ENCODE results near the gene LYPD3. TPM values are rescaled to one million over a fixed set of nuclear protein-coding genes. Genes with fewer than 3 reads are reported as not detected.

LYPD3 gene
- total and polyA plus RNA-seq, 7 donors, result 0.12 to 0.26 TPM; not detected in 5

- Histone ChIP-seq H3K4me1 (no peaks in the 10 kb centered on the region), H3K27ac (no peak overlapping the region), H3K4me3 (no peak overlapping the region), H3K27me3 (ENCODE audit: insufficient read depth in 3 of 3, low read length in 2 of 3) (no peaks in the 10 kb centered on the region), H3K36me3 (ENCODE audit: insufficient read depth in 1 of 2, low read depth in 1 of 2) (no peaks in the 10 kb centered on the region), H3K9me3 (no peaks in the 10 kb centered on the region)
- intact Hi-C loops (cut with DNase I), result no loop called here
- 58 to 59% (median 59%) methylated on average over 3 of the region's 3 CpGs for WGBS, 3 donors
- DNase-seq, result no peak
- no peak for ATAC-seq
- TF ChIP-seq CTCF (IDR thresholded peaks at IDR 0.05), result no peak
Observed at GRCh38 chr19:43452582-43452981, 12.8 kb downstream of the LYPD3 start.

GRCh38 chr19:43450545-43450997 lies 14.8 kb downstream of the LYPD3 start:
- Histone ChIP-seq H3K9me3 (no peaks in the 10 kb centered on the region), H3K4me1 (no peaks in the 10 kb centered on the region), H3K27me3 (ENCODE audit: insufficient read depth in 3 of 3, low read length in 2 of 3) (no peaks in the 10 kb centered on the region), H3K4me3 (no peak overlapping the region), H3K36me3 (ENCODE audit: insufficient read depth in 1 of 2, low read depth in 1 of 2) (no peaks in the 10 kb centered on the region), H3K27ac (no peak overlapping the region)
- DNase-seq (no peak), ATAC-seq (no peak)
- WGBS, 3 donors, result 63 to 80% (median 70%) methylated on average over 2 of the region's 2 CpGs
- no peak for TF ChIP-seq CTCF (IDR thresholded peaks at IDR 0.05)
- intact Hi-C loops (cut with DNase I), result no loop called here

GRCh38 chr19:43447655-43448054 lies 17.8 kb downstream of the LYPD3 start:
- ATAC-seq (no peak), DNase-seq (no peak)
- Histone ChIP-seq H3K4me1 (no peaks in the 10 kb centered on the region), H3K27me3 (ENCODE audit: insufficient read depth in 3 of 3, low read length in 2 of 3) (no peaks in the 10 kb centered on the region), H3K4me3 (no peak overlapping the region), H3K27ac (no peak overlapping the region), H3K9me3 (no peaks in the 10 kb centered on the region), H3K36me3 (ENCODE audit: insufficient read depth in 1 of 2, low read depth in 1 of 2) (no peaks in the 10 kb centered on the region)
- intact Hi-C loops (cut with DNase I), result loop anchor here (1.0 to 10.0 kb wide), 2 partner anchors 72 to 207 kb away; no protein-coding TSS in a partner anchor
- 92 to 97% (median 93%) methylated on average over 9 of the region's 9 CpGs for WGBS, 3 donors
- TF ChIP-seq CTCF (IDR thresholded peaks at IDR 0.05), result no peak

- Histone ChIP-seq H3K4me3 (no peak overlapping the region), H3K9me3 (no peaks in the 10 kb centered on the region), H3K27ac (no peak overlapping the region), H3K4me1 (no peaks in the 10 kb centered on the region), H3K27me3 (ENCODE audit: insufficient read depth in 3 of 3, low read length in 2 of 3) (no peaks in the 10 kb centered on the region), H3K36me3 (ENCODE audit: insufficient read depth in 1 of 2, low read depth in 1 of 2) (no peaks in the 10 kb centered on the region)
- peak; percentile 97 for TF ChIP-seq CTCF (IDR thresholded peaks at IDR 0.05)
- WGBS, 3 donors, result 25 to 29% (median 27%) methylated on average over 14 of the region's 14 CpGs
- intact Hi-C loops (cut with DNase I), result loop anchor here (1.0 to 10.0 kb wide), 2 partner anchors 72 to 208 kb away; no protein-coding TSS in a partner anchor
- ATAC-seq (peak; percentile 73 to 91 (median 80)), DNase-seq (peak; percentile 67 to 88)
Observed at GRCh38 chr19:43446746-43447489, 18.5 kb downstream of the LYPD3 start.
